ENCODE measurements around the gene PLCL1. TPM values are rescaled to one million over a fixed set of nuclear protein-coding genes. Genes with fewer than 3 reads are reported as not detected.

PLCL1 gene
- total RNA-seq, 2 donors from 2014 or later = 0.14 to 0.95 TPM

DNA sequence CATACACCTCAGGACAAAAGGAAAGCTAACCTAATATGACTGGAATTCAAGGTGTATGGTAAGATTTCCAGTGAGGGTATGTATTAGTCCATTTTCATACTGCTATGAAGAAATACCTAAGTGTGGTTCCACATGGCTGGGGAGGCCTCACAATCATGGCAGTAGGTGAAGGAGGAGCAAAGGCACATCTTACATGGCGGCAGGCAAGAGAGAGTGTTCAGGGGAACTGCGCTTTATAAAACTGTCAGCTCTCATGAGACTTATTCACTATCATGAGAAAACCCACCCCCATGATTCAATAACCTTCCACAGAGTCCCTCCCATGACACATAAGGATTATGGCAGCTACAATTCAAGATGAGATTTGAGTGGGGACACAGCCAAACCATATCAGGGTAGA, 186.0 kb downstream of the PLCL1 start:
- Mint-ChIP-seq H3K27ac (no peak overlapping the region), H3K9me3 (peaks cover 3% of the 10 kb centered on the region), H3K36me3 (no peaks in the 10 kb centered on the region), H3K27me3 (peaks cover 0 to 4% of the 10 kb centered on the region in 2 donors), H3K4me3 (no peak overlapping the region), H3K4me1 (ENCODE audit: low read depth in 2 of 2) (no peaks in the 10 kb centered on the region)
- ATAC-seq = no peak
- no peak for DNase-seq (ENCODE audit: low spot score)

GRCh38 chr2:197992482-197993133, 188.2 kb downstream of the PLCL1 start:
- no peaks in the 10 kb centered on the region for H3K36me3 Mint-ChIP-seq
- ATAC-seq (no peak), DNase-seq (ENCODE audit: low spot score) (no peak)
- peaks cover 3% of the 10 kb centered on the region for H3K9me3 Mint-ChIP-seq
- H3K27ac Mint-ChIP-seq = no peak overlapping the region
- no peak overlapping the region for H3K4me3 Mint-ChIP-seq
- H3K27me3 Mint-ChIP-seq = peaks cover 0 to 11% of the 10 kb centered on the region in 2 donors
- H3K4me1 Mint-ChIP-seq (ENCODE audit: low read depth in 2 of 2) = peaks cover 0 to 4% of the 10 kb centered on the region in 2 donors

GRCh38 chr2:197993363-197993762, 189.0 kb downstream of the PLCL1 start:
- peaks cover 3% of the 10 kb centered on the region for H3K9me3 Mint-ChIP-seq
- DNase-seq (ENCODE audit: low spot score) (no peak), ATAC-seq (no peak)
- no peaks in the 10 kb centered on the region for H3K36me3 Mint-ChIP-seq
- no peak overlapping the region for H3K4me3 Mint-ChIP-seq
- H3K27me3 Mint-ChIP-seq = peaks cover 0 to 11% of the 10 kb centered on the region in 2 donors
- peaks cover 0 to 8% of the 10 kb centered on the region in 2 donors for H3K4me1 Mint-ChIP-seq (ENCODE audit: low read depth in 2 of 2)
- H3K27ac Mint-ChIP-seq = no peak overlapping the region

DNA sequence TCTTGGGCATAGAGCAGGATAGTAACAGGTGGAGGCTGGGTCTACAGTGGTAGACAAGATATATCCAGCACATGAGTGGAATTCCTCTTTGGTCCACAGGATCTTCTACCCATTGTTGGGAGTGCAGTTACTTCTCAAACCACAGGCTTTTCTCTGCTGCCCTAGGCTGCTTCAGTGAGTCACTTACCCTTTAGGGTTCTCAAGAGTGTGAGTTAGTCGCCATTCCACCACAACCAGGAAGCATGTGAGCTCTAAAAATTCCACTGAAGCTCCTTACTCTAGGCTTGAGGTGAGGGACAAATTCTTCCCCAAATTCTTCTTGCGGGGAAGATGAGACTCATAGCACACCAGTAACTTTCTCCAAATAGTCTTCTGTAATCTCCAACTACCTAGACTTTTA, 189.4 kb downstream of the PLCL1 start:
- peaks cover 3% of the 10 kb centered on the region for H3K9me3 Mint-ChIP-seq
- H3K4me1 Mint-ChIP-seq (ENCODE audit: low read depth in 2 of 2) = peaks cover 0 to 8% of the 10 kb centered on the region in 2 donors
- no peak overlapping the region for H3K4me3 Mint-ChIP-seq
- DNase-seq (ENCODE audit: low spot score) (no peak), ATAC-seq (no peak)
- H3K27me3 Mint-ChIP-seq = peaks cover 0 to 11% of the 10 kb centered on the region in 2 donors
- no peaks in the 10 kb centered on the region for H3K36me3 Mint-ChIP-seq
- no peak overlapping the region for H3K27ac Mint-ChIP-seq

DNA sequence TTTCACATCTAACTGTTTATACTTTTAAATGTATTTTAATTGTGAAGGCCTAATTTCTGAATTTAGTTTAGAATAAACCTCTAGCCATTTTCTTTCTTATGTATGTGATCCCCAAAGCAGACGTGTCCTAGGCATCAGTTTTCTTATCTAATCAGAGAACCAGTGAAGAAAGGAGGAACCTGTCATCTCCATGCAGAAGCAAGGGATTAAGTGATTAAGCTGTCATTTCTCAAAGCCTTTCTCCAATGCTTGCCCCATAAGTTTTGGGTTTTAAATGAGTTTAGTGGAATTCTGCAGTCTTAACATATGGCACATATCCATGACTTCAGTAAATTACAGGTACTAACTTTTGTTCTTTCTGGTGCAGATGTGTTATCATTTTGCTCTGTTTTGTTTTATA, 190.4 kb downstream of the PLCL1 start:
- Mint-ChIP-seq H3K4me3 (no peak overlapping the region), H3K4me1 (ENCODE audit: low read depth in 2 of 2) (peaks cover 0 to 8% of the 10 kb centered on the region in 2 donors), H3K27ac (no peak overlapping the region), H3K36me3 (no peaks in the 10 kb centered on the region), H3K9me3 (peaks cover 3% of the 10 kb centered on the region), H3K27me3 (peaks cover 0 to 11% of the 10 kb centered on the region in 2 donors)
- DNase-seq (ENCODE audit: low spot score) (no peak), ATAC-seq (no peak)

DNA sequence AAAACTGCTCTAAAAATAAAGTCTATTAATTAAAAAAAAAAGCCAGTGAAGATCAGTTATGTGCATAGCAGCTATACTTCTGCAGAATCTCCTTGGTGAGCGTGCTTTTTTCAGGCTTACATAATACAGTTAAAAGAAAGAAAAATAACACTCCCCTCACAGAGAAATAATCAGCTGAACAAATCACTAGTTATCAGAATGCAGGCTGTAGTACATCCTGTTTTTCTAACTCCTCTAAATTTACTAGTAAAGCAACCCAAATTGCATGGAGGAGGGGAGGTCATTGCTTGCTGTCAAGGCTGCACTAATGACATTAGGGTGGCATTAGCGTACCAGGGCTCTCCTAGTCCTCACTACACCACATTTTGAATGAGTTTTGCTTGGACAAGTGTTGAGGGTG, 192.2 kb downstream of the PLCL1 start:
- Mint-ChIP-seq H3K4me1 (ENCODE audit: low read depth in 2 of 2) (peaks cover 0 to 8% of the 10 kb centered on the region in 2 donors), H3K9me3 (peaks cover 3% of the 10 kb centered on the region), H3K4me3 (no peak overlapping the region), H3K27ac (no peak overlapping the region), H3K27me3 (peaks cover 0 to 11% of the 10 kb centered on the region in 2 donors), H3K36me3 (no peaks in the 10 kb centered on the region)
- no peak for ATAC-seq
- no peak for DNase-seq (ENCODE audit: low spot score)

- H3K36me3 Mint-ChIP-seq = no peaks in the 10 kb centered on the region
- ATAC-seq (no peak), DNase-seq (ENCODE audit: low spot score) (no peak)
- H3K27me3 Mint-ChIP-seq = peaks cover 0 to 11% of the 10 kb centered on the region in 2 donors
- H3K4me1 Mint-ChIP-seq (ENCODE audit: low read depth in 2 of 2) = peaks cover 0 to 8% of the 10 kb centered on the region in 2 donors
- H3K27ac Mint-ChIP-seq = no peak overlapping the region
- peaks cover 3% of the 10 kb centered on the region for H3K9me3 Mint-ChIP-seq
- H3K4me3 Mint-ChIP-seq = no peak overlapping the region
Observed at GRCh38 chr2:197997083-197997541, 192.7 kb downstream of the PLCL1 start.

GRCh38 chr2:197998702-197999101, 194.3 kb downstream of the PLCL1 start:
- Mint-ChIP-seq H3K27ac (no peak overlapping the region), H3K9me3 (no peaks in the 10 kb centered on the region), H3K36me3 (no peaks in the 10 kb centered on the region), H3K4me1 (ENCODE audit: low read depth in 2 of 2) (peaks cover 0 to 8% of the 10 kb centered on the region in 2 donors), H3K4me3 (no peak overlapping the region), H3K27me3 (peaks cover 0 to 11% of the 10 kb centered on the region in 2 donors)
- no peak for ATAC-seq
- DNase-seq (ENCODE audit: low spot score) = no peak

GRCh38 chr2:198000417-198000816, 196.0 kb downstream of the PLCL1 start:
- Mint-ChIP-seq H3K36me3 (no peaks in the 10 kb centered on the region), H3K4me1 (ENCODE audit: low read depth in 2 of 2) (peaks cover 0 to 11% of the 10 kb centered on the region in 2 donors), H3K27ac (no peak overlapping the region), H3K9me3 (no peaks in the 10 kb centered on the region), H3K27me3 (peaks cover under 1 to 6% of the 10 kb centered on the region in 2 donors), H3K4me3 (no peak overlapping the region)
- DNase-seq (ENCODE audit: low spot score) (no peak), ATAC-seq (no peak)

DNA sequence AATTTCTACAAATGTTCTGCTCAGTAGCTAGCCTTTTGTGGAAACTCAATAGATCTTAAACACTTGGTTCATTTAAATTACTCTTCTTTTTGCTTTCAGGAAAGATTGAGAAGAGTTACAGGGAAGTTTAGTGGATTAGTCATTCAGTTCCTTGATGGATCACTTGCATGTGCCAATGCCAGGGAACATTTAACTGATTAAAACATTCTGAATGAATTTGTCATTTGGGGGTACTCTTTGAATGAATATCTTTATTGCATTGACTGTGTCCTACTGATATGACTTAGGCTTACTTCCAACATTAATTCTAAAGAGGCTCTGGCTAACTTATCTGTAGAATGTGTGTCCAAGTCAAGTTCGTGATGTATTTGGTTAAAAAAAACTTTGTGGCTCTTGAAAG, 199.8 kb downstream of the PLCL1 start:
- Mint-ChIP-seq H3K4me1 (ENCODE audit: low read depth in 2 of 2) (peaks cover 0 to 13% of the 10 kb centered on the region in 2 donors), H3K4me3 (no peak overlapping the region), H3K27me3 (peaks cover 0 to 2% of the 10 kb centered on the region in 2 donors), H3K27ac (peak overlapping the region in 1 of 2 donors; percentile 83), H3K9me3 (no peaks in the 10 kb centered on the region), H3K36me3 (peaks cover 5% of the 10 kb centered on the region)
- DNase-seq (ENCODE audit: low spot score) = no peak
- no peak for ATAC-seq

DNA sequence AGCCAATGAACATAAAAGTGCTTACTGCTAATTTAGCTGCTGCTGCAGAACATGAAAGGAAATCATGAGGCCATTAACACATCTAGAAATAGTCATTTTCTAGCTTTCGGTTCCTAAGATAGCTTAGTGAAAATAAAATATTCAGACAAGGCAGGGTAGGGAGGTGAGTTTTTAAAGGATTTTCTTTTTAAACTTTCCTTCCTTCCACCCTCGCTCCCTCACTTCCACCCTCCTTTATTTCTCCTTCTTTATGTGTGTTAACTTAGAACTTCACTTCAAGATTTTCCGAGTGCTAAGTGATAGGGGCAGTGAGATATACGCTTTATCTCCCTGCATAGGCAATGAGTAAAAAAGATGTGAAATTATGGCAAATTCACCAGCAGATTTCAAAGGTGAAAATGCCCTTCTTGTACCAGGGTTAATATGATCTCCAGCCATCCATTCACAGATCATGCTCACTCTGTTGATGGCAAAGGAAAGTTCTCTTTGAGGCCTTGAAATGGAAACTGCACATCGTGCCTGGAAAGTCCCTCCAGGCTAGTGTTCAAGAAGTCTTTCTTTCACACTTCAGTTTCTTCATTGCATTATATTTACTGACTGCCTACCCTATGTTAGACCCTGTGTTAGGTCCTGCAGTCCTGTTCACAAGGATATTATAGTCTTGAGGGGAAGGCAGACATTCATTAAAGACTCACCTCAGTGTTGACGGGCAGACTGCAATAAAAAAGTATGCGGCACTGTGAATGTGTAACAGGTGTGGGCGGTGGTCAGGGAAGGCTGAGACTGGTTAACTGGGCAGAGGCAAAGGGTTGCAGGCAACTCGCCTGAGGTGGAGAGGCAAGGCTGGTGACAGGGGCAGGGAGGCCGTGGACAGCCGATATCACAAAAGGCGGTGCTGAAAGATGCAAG, 200.8 kb downstream of the PLCL1 start:
- ATAC-seq (peak in 1 of 2 donors; percentile 71), DNase-seq (ENCODE audit: low spot score) (no peak)
- Mint-ChIP-seq H3K27me3 (peaks cover 0 to 2% of the 10 kb centered on the region in 2 donors), H3K4me1 (ENCODE audit: low read depth in 2 of 2) (peaks cover 0 to 13% of the 10 kb centered on the region in 2 donors), H3K9me3 (no peaks in the 10 kb centered on the region), H3K36me3 (peaks cover 9% of the 10 kb centered on the region), H3K4me3 (peak overlapping the region; percentile 81), H3K27ac (peak overlapping the region; percentile 6 to 83)

GRCh38 chr2:198006733-198007132, 202.3 kb downstream of the PLCL1 start:
- Mint-ChIP-seq H3K36me3 (peaks cover 23% of the 10 kb centered on the region), H3K27ac (no peak overlapping the region), H3K4me1 (ENCODE audit: low read depth in 2 of 2) (peaks cover 0 to 13% of the 10 kb centered on the region in 2 donors), H3K4me3 (no peak overlapping the region), H3K27me3 (peaks cover 0 to 2% of the 10 kb centered on the region in 2 donors), H3K9me3 (peaks cover 3% of the 10 kb centered on the region)
- DNase-seq (ENCODE audit: low spot score) = no peak
- ATAC-seq = no peak

GRCh38 chr2:198008230-198008629, 203.8 kb downstream of the PLCL1 start:
- Mint-ChIP-seq H3K4me1 (ENCODE audit: low read depth in 2 of 2) (peaks cover 0 to 13% of the 10 kb centered on the region in 2 donors), H3K36me3 (peaks cover 25% of the 10 kb centered on the region), H3K4me3 (peak overlapping the region; percentile 65), H3K27me3 (peaks cover 0 to 2% of the 10 kb centered on the region in 2 donors), H3K9me3 (peaks cover 8% of the 10 kb centered on the region), H3K27ac (peak overlapping the region in 1 of 2 donors; percentile 20)
- DNase-seq (ENCODE audit: low spot score) (no peak), ATAC-seq (peak in 1 of 2 donors; percentile 33)

DNA sequence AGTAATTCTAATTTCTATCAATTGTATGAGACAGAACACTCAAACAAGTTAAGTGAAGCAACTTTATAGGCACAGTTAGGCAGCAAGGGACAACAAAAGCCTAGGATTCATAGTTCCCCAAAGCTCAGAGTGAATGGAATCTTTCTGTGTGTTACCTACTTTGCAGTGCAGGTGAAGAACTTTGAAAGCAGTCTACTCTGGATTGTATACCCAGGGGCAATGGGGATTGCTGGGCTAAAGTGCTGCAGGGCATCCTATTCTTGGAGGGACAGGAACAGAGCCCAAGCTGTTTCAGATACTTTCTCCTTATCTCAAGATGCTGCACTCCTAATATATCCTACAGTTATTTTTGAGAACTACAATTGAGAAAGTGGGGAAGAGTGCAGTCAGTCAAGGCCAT, 207.6 kb downstream of the PLCL1 start:
- Mint-ChIP-seq H3K36me3 (peaks cover 25% of the 10 kb centered on the region), H3K27ac (no peak overlapping the region), H3K27me3 (no peaks in the 10 kb centered on the region), H3K4me3 (no peak overlapping the region), H3K9me3 (peaks cover 8% of the 10 kb centered on the region), H3K4me1 (ENCODE audit: low read depth in 2 of 2) (peaks cover 0 to 6% of the 10 kb centered on the region in 2 donors)
- ATAC-seq = no peak
- DNase-seq (ENCODE audit: low spot score) = no peak

Measured in natural killer cell treated with Interleukin-12 subunit alpha and Interleukin-12 subunit beta and Interleukin-15 and Interleukin-18, amount 100 ng/mL, for 72 hours (primary cell).